GM18498 (cell line): ENCODE results near the gene NT5DC1.
"Not testable (repeated sequence)": the region's sequence is repeated elsewhere in the genome, so short reads cannot be mapped to it uniquely, and the experiment has no call there.

Experiments used
- ATAC-seq: cut with Tn5 transposase; IDR thresholded peaks from one replicate; pipeline ENCODE4 v1.9.1; 2021; ENCODE audit warnings: mild to moderate bottlenecking, moderate library complexity; ENCODE audit not compliant: unreplicated experiment

The NT5DC1 gene

DNA sequence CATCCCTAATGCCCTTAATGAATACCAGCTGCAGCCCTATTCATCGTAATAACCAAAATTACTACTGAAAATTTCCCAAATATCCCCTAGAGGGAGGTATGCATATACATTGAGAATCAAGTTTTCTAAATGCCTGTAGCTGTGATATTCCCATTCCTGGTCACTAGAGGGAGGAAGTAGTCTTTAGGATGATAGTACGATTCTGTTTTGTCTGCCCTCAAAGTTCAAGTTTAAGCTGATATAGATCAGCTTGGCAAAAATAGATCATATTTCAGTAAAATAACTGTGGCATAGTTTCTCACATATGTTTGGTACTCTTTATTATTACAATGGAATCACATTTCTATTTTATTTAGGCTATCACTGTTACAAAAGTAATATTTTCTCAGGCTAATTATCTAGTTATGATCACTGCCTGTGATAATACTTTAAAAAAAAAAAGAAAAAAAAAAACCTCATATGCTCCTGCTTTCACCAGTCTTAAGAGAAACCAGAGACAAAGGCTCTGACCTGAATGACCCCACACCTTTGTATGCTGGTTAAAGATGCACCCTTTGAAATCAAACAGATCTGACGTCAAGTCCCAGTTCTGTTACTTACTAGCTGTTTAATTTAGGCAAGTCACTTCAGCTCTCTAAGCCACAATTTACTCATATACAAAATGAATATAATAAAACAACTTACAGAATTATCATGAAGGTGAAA, 168.1 kb downstream of the NT5DC1 start:
- peak; percentile 85 for ATAC-seq

DNA sequence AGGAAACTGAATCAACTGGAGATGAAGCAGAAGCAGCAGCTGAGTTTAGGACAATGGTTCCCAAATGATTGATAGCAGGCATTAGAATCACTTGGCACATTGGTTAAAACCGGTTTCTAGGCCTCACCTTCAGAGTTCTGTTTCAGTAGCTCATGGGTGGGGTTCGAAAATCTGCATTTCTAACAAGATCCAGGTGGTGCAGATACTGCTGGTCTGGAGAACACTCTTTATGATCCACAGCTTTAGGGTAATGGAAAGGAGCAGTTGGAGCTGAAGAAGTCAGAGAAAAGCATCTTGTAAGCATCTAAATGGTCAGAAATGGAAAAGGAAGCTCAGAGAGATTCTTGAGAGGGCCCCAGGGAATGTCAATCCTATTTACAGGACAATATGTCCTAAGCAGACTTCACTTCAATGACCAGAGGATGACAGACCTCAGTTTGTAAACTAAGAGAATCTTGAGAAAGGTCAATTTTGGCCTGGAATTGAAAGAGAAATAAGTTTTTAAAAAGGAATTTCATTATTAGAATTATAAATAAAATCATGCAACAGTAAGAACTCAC, 170.6 kb downstream of the NT5DC1 start:
- ATAC-seq = no peak

DNA sequence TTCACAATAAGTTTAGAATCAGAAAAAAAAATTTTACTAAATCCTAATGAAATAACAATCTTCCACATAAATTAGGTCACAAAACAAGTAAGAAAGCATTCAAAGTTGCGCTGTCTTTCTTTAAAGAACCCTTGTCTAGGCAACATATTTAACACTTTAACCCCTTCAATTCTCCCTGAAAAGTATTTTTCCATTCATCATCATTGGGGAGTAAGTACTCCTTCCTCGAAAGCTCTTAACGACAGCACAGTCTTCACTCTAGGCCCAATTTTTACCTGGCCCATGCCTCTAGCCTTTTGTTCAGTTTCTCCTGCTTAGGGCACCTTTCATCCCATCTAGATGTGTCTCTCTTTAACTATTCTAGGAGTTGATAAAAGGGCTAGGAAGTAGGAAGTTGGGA, 176.5 kb downstream of the NT5DC1 start:
- no peak for ATAC-seq

DNA sequence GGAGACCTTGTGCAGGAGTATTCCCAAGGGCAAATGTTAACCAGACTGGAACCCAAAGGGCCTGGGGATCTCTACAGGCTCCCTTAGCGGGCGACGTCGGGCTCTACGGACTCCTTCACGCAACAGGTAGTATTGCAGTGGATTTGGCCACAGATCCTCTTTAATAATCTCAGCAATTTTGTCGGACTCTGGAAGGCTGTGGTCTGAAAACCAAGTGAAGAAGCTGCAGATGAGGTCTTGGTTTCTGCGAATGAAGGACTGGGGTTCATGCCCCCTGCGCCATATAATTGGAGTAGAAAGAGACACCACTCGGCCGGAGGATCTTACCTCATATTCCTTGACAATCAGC, 177.8 kb downstream of the NT5DC1 start:
- ATAC-seq = no peak

DNA sequence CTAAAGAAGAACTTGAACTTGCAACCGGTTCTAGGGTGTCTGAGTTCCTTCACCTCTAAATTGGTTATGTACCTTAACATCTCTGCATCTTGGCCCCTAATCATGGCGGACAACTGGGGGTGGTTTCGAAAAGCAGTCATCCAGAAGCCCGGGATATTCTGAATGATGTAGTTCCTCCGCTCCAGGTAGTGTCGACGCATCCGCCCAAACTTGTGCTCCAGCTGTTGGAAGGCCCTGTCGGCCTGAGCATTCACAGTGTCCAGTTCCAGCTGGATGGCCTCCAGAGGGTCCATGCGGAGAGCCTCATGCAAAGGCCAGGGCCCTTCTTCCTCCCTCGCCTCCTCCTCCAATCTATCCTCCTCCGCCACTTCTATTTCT, 178.2 kb downstream of the NT5DC1 start:
- ATAC-seq = no peak

DNA sequence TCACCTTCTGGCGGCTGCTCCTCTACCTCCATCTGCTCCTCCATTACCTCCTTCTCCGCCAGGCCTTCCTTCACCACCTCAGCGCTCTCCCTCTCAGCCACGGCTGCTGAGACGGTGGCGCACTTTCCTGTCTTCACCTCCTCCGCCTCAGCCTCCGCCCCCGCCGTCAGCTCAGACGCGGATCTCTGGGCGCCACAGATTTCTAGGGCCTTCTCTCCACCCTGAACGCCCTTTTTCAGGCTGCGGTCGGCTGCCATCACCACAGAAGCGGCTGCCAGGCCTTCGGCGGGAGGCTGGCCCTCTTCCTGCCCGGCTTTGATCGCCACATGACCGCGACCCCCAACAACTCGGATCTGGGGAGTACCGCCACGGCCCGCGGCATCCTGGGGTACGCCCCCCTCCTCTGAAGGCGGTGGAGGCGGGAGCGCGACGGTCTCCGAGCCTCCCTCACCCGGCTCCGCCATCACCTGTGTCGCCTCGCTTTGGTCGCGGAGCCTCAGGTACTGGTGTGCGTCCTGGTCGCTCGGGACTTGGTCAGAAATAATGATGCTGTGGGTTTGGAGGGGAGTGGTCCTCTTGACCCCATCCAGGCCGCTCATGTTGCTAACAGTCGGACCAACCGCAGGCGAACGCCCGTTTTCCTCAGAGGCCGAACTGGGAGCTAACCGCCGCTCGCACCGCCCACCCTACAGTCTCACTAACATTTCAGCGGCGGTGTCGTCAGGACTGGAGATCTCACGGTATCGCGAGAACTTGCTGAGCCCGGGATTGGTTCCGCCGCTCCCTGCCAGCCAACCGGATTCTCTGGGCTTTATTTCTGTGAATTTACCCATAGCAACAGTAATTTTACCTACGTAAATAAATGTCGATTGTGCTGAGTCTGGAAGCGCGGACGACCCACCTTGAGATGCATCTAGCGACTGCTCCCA, 178.8 kb downstream of the NT5DC1 start, which contains the start of gene TSPYL1:
Gene TSPYL1, minus strand, starts transcription at position 699 of the 929 bp plus-strand sequence. Its CDS starts 100 bp downstream, at position 599.
- ATAC-seq = peak; percentile 95

DNA sequence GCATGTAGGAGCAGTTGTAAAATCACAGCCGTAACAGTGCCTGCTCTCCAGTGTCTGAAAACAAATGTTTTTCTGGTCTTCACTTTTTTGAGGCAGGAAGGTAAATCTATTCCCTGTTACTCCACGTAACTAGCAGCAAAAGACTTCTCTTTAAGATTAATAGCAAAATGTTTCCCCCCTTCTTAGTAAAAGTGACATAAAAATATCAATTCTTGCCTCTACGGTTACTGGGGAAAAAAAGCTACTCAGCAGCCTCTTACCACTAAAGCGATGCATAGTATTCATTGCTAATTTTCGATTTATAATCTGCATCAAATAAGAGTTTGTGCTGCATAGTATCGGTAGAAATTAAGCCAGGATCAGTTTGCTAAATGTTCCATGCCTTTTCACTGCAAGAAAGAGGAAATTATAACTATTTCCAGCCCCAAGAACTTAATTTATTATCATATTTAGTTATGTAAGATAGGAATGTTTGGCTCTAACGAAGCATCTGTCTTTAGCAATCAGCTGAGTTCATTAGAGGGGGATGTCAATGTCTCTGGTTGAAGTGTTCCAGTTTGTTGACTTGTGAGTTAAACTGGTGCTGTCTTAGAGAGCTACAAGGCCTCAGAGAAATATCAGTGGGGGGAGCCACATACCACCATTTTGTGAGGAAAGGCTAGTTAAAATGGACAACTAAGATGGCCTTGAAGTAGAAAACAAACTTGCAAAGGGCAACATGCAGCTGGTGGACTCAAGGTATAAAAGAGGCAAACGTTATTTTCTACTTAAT, 179.7 kb downstream of the NT5DC1 start:
- ATAC-seq = no peak

DNA sequence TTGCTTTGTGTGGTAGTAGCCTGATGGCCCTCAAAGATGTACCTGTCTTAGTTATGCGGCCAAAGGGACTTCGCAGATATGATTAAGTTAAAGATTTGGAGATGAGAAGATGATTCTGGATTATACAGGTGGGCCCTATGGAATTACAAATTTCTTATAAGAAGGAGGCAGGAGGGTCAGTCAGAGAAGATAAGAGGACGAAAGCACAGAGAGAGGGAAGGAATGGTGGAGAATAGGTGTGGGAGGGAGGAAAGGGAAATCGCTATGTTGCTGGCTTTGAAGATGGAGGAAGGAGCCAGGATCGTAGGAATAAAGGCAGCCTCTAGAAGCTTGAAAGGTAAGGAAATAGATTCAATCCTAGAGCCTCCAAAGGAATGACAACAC, 180.3 kb downstream of the NT5DC1 start:
- ATAC-seq = no peak

DNA sequence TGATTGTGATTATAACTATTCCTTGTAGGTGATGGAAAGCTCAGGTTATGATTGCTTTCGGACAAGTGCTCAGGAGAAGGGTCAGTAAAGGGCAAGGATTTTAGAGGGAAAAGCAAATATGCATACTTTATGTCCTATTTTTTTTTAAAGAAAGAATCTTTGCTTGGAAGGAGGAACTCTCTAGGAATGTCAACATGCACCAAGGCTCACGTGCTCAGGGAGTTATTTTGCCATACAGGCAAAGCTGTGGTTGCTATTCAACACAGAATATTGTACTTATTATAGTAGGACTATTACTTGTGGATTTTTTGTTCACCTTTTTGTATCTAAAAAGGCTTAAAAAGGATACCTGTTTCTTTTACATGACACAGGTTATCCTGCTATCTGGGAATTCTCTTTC, 182.0 kb downstream of the NT5DC1 start:
- ATAC-seq = no peak

DNA sequence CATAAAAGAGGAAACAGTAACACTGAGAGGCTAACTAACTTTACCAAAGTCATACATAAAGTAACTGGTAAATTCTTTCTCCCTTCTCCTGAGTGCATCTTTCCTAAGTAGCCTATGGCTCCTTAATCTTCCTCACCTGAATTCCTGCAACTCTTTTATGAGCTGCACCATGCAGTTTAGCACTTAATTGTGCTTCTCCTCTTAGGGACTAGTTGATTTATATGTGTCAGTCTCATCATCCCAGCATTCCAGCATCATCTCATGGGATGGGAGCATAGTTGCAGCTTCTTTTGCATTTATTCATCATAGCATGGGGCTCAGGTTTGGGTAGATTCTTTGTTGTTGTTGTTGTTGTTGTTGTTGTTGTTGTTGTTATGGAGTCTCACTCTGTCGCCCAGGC, 182.5 kb downstream of the NT5DC1 start:
- ATAC-seq = no peak

DNA sequence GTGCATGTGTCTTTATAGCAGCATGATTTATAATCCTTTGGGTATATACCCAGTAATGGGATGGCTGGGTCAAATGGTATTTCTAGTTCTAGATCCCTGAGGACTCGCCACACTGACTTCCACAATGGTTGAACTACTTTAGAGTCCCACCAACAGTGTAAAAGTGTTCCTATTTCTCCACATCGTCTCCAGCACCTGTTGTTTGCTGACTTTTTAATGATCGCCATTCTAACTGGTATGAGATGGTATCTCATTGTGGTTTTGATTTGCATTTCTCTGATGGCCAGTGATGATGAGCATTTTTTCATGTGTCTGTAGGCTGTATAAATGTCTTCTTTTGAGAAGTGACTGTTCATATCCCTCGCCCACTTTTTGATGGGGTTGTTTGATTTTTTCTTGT, 184.3 kb downstream of the NT5DC1 start:
- not testable (repeated sequence) for ATAC-seq

DNA sequence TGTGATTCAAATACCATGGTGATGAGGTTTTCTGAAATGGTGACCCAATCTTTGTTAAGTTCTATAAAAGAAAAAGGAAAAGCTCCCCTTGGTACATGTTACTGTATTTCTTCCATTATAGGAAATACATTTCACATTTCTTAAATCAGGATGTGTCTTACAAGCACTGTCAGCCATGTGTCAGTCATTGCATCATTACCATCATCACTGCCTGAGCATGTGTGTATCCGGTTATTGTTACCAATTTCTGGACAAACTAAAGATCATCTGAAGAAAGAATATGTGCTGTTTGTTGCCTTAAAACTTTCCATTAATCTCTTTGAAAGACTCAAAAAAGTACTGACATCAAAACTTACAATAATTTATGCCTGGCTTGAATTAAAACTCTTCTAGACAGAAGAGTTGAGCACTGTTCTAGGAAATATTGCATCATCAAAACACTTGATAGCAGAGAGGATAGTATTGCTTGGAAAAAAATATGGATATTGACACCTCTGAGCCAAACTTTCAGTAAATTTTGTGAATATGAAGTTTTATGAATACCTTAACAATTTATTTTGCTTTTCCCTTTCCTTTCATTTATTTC, 186.2 kb downstream of the NT5DC1 start:
- ATAC-seq = no peak

DNA sequence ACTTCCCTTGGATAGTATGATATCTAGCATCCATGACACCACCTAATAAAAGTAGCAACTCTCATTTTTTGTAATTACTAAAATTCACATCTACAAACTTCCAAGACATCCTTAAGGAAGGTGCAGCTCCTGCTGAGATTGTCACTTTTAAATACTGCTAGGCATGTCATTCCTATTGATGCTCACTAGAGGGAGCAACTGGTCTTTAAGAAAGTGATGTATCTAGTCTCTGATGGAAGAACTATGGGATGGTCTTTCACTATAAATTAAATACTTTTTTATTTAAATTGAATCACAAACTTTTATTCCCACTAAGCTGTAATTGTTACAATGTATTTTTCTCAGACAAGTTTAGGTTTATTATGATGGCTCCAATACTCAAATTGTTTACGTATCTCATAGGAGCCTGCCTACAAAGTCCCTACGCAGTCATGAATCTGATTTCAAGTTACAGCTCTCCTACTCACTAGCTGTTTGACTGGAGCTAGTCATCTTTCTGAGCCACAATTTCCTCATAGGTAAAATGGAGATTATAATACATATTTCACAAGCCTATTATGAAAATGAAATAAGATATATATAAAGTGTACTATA, 187.1 kb downstream of the NT5DC1 start:
- ATAC-seq = no peak

DNA sequence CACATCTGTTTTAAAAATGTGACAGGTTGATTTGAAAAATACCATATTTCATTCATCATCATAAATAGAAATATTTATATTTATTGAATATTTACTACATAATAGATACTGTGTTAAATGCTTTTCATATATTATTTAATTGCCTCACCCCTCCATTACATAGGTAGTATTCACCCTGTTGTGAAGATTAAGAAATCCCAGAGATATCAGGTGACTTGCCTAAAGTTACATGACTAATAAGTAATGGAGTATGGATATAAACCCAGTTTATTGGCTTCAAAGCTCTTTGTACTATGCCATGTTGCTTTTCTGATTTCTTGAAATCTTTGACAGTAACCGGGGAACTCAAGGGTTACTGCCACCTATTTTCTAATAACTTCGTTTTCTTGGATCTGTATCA, 189.2 kb downstream of the NT5DC1 start:
- ATAC-seq = no peak

DNA sequence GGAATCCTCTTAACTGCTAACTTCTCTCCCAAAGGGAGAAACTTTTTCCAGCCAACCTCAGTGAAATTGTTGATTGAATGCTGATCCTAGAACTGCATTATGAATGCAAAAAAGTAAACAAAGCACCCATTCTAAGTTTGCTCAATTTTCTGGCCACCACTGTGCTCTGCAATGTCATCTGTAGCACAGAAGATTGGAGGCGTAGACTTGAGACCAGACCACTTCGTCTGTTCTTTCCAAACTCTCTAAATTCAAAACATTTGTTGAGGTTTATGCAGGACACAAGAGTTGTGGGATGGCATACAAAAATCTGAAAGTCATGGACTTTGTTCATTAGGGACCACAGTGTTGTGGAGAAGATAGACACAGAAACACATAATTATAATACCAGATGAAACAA, 190.1 kb downstream of the NT5DC1 start:
- ATAC-seq = no peak

DNA sequence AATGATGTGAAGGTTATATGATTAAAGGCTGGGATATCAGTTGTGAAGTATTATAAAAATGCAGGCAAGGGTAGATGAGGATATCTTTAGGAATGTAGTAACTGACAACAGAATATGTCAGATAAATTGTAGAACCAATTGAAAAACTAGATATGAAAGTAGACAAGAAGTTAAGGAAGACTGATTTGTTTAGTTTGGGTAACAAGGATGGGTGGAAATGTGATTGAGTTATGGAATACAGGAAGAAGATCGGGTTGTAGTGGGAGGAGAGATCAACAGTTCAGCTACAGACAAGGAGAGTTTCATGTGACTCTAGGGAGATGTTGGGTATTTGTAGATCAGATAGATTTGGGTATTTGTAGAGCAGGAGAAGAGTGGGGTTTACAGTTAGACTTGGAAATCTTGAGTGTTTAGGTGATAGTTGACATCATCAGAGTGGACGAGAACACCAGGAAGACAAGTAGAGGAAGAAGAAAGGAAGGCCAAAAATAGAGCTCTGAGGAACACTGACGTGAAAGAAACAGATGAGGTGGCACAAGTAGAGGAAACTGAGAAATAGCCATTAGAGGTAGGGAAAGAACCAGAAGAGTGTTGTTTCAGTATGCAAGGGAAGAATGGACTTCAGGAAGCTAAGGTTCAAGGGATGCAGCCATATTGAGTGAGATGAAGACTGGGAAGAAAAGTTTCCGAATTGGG, 191.2 kb downstream of the NT5DC1 start:
- ATAC-seq = no peak

DNA sequence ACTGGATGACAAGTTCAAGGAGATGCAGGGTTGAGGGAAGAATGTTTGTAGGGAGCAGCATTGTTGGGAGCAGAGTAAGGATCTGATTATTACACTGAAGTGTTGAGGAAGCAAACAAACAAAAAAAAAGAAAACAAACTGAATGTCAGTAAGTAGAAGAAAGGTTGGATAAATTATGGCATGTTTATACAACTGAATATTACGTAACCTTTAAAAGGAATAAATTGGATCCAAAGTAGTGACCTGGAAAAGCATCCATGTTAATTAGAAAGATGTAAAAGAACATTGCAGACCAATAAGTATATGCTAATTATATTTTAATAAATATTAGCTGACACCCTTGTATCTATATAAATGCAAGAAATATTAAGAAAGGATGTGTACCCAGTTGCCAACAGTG, 191.9 kb downstream of the NT5DC1 start:
- no peak for ATAC-seq

DNA sequence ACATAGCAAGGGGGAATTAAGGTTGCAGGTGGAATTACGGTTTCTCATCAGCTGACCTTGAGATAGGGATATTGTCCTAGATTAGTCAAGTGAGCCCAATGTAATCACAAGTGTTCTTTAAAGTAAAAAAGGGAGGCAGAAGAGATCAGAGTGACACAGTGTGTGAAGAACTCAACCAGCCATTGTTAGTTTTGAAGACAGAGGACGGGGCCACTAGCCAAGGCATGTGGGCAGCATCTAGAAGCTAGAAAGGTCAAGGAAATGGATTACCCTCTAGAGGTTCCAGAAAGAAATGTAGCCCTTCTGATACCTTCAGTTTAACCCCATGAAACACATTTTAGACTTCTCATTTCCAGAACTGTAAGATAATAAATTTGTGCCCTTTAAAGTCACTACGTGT, 197.6 kb downstream of the NT5DC1 start:
- ATAC-seq = no peak

DNA sequence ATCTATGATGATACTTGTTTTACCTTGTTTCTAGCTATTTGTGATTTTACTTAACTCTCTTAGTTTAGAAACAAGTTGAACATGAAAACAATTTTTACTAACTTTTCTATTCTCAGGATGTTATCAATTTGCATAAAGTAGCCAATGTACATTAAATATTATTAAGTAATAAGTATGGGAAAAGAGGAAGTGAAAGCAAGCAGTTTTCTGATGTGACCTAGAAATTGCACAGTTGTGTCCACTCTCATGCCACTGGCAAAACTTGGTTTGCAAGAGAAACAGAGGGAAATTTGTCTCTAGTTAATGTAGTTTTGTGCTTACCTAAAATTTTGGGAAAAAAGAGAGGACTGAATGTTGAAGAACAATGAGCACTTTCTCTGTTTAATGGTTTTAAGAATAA, 198.3 kb downstream of the NT5DC1 start:
- ATAC-seq = no peak
